NT2/D1 (cell line): ENCODE data around the gene DBX2.

Source experiments
- SUZ12 ChIP-seq: IDR thresholded peaks from 2 replicates; pipeline ENCODE4 v1.6.1; 2011; ENCODE audit not compliant: insufficient read length, insufficient read depth; ENCODE audit errors: extremely low read depth
- YY1 ChIP-seq: IDR thresholded peaks from 2 replicates; pipeline ENCODE4 v1.6.1; 2011; ENCODE audit not compliant: insufficient read length, insufficient read depth
- ZNF274 ChIP-seq: IDR thresholded peaks from 2 replicates; pipeline ENCODE4 v1.6.1; 2011; ENCODE audit warnings: mild to moderate bottlenecking, low read depth, low read length

- TF ChIP-seq YY1: no peak
- TF ChIP-seq ZNF274: no peak
- no peak for TF ChIP-seq SUZ12
These were observed 57.7 kb downstream of the DBX2 start for GRCh38 chr12:44993161-44993560.
